Umbilical cord (tissue), 2 donors: ENCODE data around the gene FSIP1. TPM values are rescaled to one million over a fixed set of nuclear protein-coding genes. Genes with fewer than 3 reads are reported as not detected.

Experiments used
- DNase-seq: peaks from one replicate; pipeline ENCODE4 v3.0.0-alpha.2; 2015; ENCODE audit warnings: low spot score
- total RNA-seq: library from RNA; depleted of rRNA; stranded (reverse); fragments of >200 nt; gene quantifications from one replicate; pipeline ENCODE4 v1.2.3, GENCODE V29; 2014; ENCODE audit warnings: low replicate concordance; ENCODE audit not compliant: insufficient read depth

FSIP1 gene
- total RNA-seq, 1 donor from 2014 or later = 1.9 TPM

- DNase-seq = no peak
Measured at GRCh38 chr15:39621210-39621609, 161.4 kb downstream of the FSIP1 start.

DNA sequence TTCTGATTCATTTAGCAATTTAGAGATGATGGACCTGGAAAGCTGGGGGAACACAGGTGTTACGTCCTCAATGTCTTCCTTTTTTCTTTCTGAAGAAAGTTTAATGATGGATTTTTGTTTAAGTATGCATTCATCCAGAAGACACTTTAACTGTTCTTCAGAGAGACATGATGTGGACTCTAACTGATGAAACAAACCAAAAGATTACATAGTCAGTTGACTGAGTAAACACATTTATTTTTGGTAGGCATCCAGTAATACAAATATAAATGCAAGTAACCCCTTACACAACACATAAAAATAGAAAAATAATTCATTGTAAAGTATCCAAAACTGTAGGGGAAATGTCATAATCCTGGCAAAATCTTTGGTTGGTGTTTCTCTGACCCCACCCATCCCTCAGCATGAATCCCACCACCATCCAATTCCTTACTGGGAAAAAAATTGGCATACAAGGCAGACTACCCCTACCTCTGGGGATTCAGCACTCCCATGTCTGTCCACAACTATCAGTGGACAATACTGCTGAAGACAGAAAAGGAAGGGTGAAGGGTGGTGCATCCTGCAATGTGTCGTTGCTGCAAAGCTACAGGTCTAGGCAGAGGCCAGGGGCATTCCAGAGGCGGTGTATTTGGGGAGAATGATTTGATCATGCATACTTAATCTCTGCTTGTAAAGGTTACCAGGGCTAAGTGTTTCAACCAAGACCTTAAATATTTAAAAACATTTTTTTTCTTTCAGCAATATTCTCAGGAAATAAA lies 164.4 kb downstream of the FSIP1 start:
- no peak for DNase-seq

GRCh38 chr15:39616731-39617455 lies 165.7 kb downstream of the FSIP1 start:
- DNase-seq = no peak

DNA sequence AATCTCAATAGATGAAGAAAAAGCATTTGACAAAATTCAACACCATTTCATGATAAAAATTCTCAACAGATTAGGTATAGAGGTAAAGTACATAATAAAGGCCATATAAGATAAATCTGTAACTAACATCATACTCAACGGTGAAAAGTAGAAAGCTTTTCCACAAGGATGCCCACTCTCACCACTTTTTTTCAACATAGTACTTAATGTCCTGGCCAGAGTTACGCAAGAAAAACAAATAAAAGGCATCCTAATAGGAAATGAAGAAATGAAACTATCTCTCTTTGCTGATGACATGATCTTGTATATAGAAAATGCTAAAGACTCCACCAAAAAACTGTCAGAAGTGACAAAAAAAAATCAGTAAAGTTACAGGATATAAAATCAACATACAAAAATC lies 168.8 kb downstream of the FSIP1 start:
- DNase-seq = no peak

- DNase-seq = no peak
Measured at GRCh38 chr15:39613271-39613670, 169.4 kb downstream of the FSIP1 start.

DNA sequence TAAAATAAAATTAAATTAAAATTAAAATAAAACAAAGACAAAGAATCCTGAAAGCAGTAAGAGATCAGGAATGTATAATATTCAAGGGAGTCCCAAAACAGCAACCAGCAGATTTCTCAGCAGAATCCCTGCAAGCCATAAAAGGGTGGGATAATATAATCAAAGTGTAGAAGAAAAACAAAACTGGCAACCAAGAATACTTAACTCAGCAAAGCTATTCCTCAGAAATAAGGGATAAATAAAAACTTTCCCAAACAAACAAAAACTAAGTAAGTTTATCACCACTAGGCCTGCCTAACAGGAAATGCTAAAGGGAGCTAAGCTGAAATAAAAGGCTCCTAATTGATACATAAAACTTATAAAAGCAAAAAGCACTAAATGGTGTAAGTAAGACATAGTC lies 172.0 kb downstream of the FSIP1 start:
- DNase-seq = no peak

DNA sequence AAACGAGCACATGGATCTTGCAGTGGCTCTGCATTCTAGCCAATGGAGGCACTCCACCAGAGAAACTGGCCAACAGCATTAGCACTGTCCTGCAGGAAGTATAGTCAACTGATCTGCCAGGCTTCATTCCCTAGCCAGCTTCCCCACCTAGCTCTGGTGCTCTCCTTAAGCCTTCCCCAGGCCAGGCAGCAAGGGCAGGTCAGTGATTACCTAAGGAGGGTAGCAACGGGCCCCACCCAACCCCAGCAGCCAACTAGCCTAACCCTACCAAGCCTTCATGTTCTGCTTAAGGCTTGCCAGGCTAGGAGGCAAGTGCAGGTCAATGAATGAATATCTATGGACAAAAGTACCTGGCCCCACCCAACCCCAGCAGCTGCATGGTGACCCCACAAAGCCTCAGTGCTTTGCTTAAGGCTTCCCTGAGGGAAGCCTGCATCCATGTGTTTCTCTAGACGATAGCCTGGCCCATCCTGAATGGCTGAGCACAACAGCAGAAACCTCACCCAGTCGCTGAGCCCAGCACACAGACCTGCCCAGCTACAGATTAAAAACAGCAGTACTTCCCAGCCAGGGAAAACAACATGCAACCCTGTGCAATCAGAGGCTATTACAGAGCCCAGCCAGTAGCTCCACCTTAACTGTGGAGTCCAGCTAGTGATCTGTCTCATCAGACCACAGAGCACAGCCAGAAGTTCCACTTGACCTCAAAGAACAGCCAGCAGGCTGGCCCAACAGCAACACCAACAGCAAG lies 173.3 kb downstream of the FSIP1 start:
- DNase-seq = no peak

GRCh38 chr15:39608185-39609139 lies 174.2 kb downstream of the FSIP1 start:
- DNase-seq = no peak

- no peak for DNase-seq
Measured at GRCh38 chr15:39605146-39605545, 177.5 kb downstream of the FSIP1 start.

GRCh38 chr15:39602143-39602542 lies 180.5 kb downstream of the FSIP1 start:
- DNase-seq = no peak

- no peak for DNase-seq
Measured at GRCh38 chr15:39599871-39600270, 182.8 kb downstream of the FSIP1 start.

- DNase-seq = no peak
Measured at GRCh38 chr15:39598958-39599845, 183.4 kb downstream of the FSIP1 start.

DNA sequence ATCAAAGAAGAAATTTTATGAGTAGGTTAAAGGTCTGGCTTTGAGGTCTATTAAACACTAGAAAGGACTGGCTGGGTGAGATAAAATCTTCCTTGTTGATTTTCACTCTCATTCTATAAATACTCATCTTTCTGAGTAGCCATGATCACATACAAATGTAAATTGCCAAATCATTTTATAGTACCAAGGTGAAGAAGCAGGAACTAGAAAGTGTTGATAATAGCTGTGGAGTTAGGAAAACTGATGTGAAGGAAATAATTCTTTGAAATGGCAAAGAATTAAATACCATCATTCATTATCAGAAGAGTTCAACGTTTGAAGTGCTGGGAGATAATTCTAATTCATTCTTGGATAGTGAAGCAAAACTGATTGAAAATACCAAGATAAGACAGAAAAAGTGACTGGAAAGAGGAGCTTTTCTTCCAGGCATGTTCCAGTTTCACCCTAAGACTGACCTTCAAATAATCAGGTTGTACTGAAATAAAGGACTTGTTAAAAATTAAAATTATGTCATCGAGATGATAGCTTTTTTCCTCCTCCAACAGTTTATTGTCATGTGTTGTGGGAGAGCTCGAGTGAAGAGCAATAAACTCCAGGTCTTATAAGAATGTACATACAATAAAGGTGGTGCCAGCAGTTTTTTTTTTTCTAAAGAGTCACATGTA lies 184.3 kb downstream of the FSIP1 start:
- DNase-seq = no peak

DNA sequence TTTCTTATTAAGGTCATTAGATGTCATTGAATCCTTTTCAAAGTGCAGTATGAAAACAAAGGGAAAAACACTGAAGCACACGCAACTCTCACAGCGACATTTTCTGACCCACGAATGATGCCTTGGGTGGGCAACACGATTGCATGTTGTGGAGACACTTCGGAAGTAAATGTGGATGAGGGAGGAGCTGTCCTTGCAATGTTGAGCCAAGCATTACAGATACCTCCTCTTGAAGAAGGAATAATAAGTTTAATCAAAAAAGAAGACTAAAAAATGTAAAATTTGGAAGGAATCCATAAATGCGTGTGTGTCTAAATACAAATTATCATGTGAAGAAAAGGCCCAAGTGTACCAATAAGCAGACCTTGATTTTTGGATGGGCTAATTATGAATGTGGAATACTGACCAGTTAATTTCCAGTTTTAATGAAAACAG lies 184.9 kb downstream of the FSIP1 start:
- no peak for DNase-seq

GRCh38 chr15:39597336-39597735 lies 185.3 kb downstream of the FSIP1 start:
- DNase-seq = no peak

GRCh38 chr15:39596358-39597051 lies 186.1 kb downstream of the FSIP1 start:
- DNase-seq = peak; percentile 51

DNA sequence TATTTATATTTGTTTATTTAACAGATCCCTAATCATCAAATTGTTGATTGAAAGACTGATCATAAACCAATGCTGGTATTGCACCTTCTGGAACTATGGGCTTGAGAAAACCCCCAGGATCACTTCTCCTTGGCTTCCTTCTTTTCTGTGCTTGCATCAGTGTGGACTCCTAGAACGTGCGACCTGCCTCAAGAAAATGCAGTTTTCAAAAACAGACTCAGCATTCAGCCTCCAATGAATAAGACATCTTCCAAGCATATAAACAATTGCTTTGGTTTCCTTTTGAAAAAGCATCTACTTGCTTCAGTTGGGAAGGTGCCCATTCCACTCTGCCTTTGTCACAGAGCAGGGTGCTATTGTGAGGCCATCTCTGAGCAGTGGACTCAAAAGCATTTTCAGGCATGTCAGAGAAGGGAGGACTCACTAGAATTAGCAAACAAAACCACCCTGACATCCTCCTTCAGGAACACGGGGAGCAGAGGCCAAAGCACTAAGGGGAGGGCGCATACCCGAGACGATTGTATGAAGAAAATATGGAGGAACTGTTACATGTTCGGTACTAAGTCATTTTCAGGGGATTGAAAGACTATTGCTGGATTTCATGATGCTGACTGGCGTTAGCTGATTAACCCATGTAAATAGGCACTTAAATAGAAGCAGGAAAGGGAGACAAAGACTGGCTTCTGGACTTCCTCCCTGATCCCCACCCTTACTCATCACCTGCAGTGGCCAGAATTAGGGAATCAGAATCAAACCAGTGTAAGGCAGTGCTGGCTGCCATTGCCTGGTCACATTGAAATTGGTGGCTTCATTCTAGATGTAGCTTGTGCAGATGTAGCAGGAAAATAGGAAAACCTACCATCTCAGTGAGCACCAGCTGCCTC lies 187.1 kb downstream of the FSIP1 start:
- DNase-seq = no peak
